GM18505 (cell line): ENCODE measurements around the gene FKRP.

Experiments
- ATAC-seq: cut with Tn5 transposase; IDR thresholded peaks from one replicate; pipeline ENCODE4 v1.9.1; 2021; ENCODE audit not compliant: unreplicated experiment
- POLR2A ChIP-seq: IDR thresholded peaks from 4 replicates; pipeline ENCODE4 v1.6.1; 2011; ENCODE audit warnings: borderline replicate concordance; ENCODE audit not compliant: insufficient read depth, insufficient read length; ENCODE audit errors: extremely low read depth

The FKRP gene

GRCh38 chr19:46732966-46733689 is 12.7 kb upstream of the FKRP start:
- no peak for ATAC-seq
- TF ChIP-seq POLR2A, result no peak

GRCh38 chr19:46733690-46734292 is 12.1 kb upstream of the FKRP start:
- ATAC-seq, result no peak

GRCh38 chr19:46736531-46737297 is 9.1 kb upstream of the FKRP start:
- no peak for TF ChIP-seq POLR2A
- ATAC-seq, result no peak

More at GRCh38 chr19:46733690-46734292, 12.1 kb upstream of the FKRP start:
- TF ChIP-seq POLR2A, result no peak

GRCh38 chr19:46737298-46737654 is 8.6 kb upstream of the FKRP start:
- ATAC-seq, result no peak
- no peak for TF ChIP-seq POLR2A

GRCh38 chr19:46737761-46738171 is 8.1 kb upstream of the FKRP start:
- TF ChIP-seq POLR2A, result no peak
- no peak for ATAC-seq

GRCh38 chr19:46739290-46739771 is 6.5 kb upstream of the FKRP start:
- ATAC-seq, result no peak
- no peak for TF ChIP-seq POLR2A

GRCh38 chr19:46741447-46741846 is 4.4 kb upstream of the FKRP start:
- TF ChIP-seq POLR2A, result no peak
- no peak for ATAC-seq

GRCh38 chr19:46742926-46743480 is 2.9 kb upstream of the FKRP start:
- no peak for ATAC-seq

GRCh38 chr19:46744005-46744691 is 1.7 kb upstream of the FKRP start:
- ATAC-seq, result no peak
- no peak for TF ChIP-seq POLR2A

More at GRCh38 chr19:46742926-46743480, 2.9 kb upstream of the FKRP start:
- TF ChIP-seq POLR2A, result no peak

- ATAC-seq, result no peak
- no peak for TF ChIP-seq POLR2A
Measured at GRCh38 chr19:46745030-46745429, 827 bp upstream of the FKRP start.

GRCh38 chr19:46746281-46747057 is 612 bp downstream of the FKRP start, which contains the start of gene STRN4:
TSS of gene STRN4 (minus strand) at chr19:46746450. CDS start at chr19:46746430, 20 bp downstream.
- TF ChIP-seq POLR2A, result peak; percentile 56

More at GRCh38 chr19:46746281-46747057, 612 bp downstream of the FKRP start, which contains the start of gene STRN4:
- no peak for ATAC-seq
